ENCODE measurements around the gene DIO3. TPM values are rescaled to one million over a fixed set of nuclear protein-coding genes. Genes with fewer than 3 reads are reported as not detected.

DIO3 gene
- under 1 TPM in 1 of 2 donors, not detected in 1; 0.55 TPM for total RNA-seq

DNA sequence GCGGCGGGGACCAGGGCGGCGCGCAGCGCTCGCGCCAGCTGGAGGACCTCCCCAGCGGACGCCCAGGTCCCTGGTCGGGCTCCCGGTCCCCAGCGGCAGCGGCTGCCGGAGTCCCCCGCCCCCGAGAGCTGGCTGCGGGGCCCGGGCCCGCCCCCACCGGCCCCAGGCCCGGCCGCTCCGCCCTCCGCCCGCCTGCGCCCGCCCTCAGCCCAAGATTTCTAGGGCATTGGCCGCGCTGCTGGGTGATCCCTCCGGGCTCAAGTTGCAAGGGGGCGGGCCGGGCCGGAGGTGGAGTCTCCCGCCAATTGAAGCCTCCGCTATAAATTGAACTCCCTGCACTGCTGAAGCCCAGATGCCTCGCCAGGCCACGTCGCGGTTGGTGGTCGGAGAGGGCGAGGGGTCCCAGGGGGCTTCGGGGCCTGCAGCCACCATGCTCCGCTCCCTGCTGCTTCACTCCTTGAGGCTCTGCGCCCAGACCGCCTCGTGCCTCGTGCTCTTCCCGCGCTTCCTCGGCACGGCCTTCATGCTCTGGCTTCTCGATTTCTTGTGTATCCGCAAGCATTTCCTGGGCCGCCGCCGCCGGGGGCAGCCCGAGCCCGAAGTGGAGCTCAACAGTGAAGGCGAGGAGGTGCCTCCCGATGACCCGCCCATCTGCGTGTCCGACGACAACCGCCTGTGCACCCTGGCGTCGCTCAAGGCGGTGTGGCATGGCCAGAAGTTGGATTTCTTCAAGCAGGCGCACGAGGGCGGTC, at the start of gene DIO3:
TSS of gene DIO3 (plus strand) at position 351 of the 752 bp plus-strand sequence.
- Histone ChIP-seq H3K27ac (no peak within 1 kb of the TSS), H3K36me3 (no peaks in the 10 kb centered on the region), H3K4me3 (no peak within 1 kb of the TSS), H3K27me3 (peaks cover 0 to 36% of the 10 kb centered on the region in 2 donors), H3K4me1 (peaks cover 0 to 11% of the 10 kb centered on the region in 2 donors), H3K9me3 (peaks cover 11 to 20% of the 10 kb centered on the region in 2 donors)
- no peak for DNase-seq (ENCODE audit: low spot score)
- TF ChIP-seq, protein P1, sequence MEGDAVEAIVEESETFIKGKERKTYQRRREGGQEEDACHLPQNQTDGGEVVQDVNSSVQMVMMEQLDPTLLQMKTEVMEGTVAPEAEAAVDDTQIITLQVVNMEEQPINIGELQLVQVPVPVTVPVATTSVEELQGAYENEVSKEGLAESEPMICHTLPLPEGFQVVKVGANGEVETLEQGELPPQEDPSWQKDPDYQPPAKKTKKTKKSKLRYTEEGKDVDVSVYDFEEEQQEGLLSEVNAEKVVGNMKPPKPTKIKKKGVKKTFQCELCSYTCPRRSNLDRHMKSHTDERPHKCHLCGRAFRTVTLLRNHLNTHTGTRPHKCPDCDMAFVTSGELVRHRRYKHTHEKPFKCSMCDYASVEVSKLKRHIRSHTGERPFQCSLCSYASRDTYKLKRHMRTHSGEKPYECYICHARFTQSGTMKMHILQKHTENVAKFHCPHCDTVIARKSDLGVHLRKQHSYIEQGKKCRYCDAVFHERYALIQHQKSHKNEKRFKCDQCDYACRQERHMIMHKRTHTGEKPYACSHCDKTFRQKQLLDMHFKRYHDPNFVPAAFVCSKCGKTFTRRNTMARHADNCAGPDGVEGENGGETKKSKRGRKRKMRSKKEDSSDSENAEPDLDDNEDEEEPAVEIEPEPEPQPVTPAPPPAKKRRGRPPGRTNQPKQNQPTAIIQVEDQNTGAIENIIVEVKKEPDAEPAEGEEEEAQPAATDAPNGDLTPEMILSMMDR (IDR thresholded peaks at IDR 0.05): no peak

DNA sequence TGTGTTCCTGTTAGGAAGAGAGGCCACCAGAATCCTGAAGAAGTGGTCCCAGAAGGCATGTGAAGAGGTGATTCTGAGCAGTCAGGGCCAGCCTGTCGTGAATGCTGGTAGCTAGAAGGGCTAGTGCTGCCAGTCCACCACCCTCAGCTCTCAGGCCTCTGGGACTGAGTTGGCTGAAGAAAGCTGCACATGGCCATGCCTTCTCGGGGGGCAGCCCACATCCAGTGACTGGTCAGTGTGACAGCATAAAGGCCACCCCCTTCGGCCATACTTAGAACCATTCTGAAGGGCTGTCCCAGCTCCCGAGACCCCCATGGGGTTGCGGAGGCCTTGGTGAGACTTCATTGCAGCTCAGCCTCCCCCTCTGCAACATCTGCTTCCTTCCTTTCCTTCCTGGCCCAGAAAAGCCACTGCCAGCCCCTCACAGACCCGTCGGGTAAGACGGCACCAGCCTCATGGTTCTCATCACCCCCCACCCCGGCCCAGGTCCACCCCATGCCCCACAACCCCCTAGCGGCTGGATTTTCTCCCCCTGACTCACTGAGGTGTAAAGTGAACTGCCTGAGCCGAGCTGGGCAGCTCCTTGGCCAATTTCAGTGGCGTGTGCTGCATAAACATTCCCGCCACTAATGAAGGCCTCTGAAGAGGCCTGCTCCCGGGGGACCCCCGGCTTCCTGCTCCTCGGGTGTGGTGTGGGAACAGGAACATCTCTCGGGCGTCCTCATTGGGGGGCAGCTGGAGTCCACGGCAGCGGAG, 49.5 kb upstream of the DIO3 start:
- no peak overlapping the region for H3K27ac ChIP-seq
- no peaks in the 10 kb centered on the region for H3K27me3 ChIP-seq
- TF ChIP-seq, protein P1 (IDR thresholded peaks at IDR 0.05): no peak
- H3K4me1 ChIP-seq: no peaks in the 10 kb centered on the region
- H3K9me3 ChIP-seq: no peaks in the 10 kb centered on the region
- H3K36me3 ChIP-seq: no peaks in the 10 kb centered on the region
- no peak overlapping the region for H3K4me3 ChIP-seq
- no peak for DNase-seq (ENCODE audit: low spot score)

DNA sequence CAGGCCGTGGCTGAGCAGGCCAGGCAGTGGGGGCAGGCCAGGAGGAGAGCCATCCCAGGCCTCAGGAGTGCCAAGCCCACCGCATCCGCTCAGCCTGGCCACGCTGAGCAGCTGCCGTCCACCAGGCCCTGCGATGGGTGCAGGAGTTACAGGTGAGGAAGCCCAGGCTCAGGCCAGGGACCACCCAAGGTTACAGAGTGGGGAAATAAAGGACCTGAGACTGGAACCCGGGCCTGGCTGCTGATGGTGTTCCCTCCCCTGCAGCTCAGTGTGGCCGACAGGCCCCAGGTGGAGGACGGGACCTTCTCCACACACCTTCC, 49.0 kb upstream of the DIO3 start:
- no peaks in the 10 kb centered on the region for H3K4me1 ChIP-seq
- no peaks in the 10 kb centered on the region for H3K27me3 ChIP-seq
- no peaks in the 10 kb centered on the region for H3K9me3 ChIP-seq
- H3K36me3 ChIP-seq: no peaks in the 10 kb centered on the region
- DNase-seq (ENCODE audit: low spot score): no peak
- H3K4me3 ChIP-seq: no peak overlapping the region
- H3K27ac ChIP-seq: no peak overlapping the region
- TF ChIP-seq, protein P1 (IDR thresholded peaks at IDR 0.05): no peak

DNA sequence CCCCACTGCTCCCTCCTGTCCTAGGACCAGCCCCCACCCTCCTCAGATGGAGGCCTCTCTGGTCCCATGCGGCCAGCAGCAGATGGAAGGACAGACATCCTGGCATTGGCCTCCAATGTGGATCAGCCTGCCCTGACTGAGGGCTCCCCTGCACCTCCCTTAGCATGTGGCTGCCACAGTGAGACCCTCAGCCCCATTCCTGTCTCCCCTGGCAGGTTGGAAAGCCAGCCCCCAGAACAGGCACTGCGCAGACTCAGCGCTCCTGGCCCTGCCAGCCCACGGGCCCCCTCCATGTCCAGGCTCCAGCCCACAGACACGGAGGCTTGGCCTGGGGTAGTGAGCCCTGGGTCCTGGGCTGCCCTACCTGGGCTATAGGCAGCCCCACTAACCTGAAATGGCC, 47.2 kb upstream of the DIO3 start:
- DNase-seq (ENCODE audit: low spot score): no peak

DNA sequence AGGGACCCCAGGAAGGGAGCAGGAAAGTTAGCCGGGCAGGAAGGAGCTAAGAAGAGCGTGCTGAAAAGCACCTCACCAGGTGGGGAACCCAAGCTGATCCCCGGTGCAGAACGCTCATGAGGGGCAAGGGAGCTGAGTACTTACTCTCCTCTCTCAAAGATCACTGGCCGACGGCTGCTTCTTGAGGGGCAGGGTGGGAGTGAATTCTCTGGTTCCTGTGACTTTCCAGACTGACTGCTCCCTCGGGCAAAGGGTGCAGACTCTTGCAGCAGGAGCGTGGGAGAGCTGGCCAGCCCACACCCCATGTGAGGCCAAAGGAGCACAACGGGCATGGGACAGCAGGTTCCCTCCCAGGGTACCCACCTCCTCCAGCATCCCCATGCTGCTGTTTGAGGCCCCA, 44.9 kb upstream of the DIO3 start:
- DNase-seq (ENCODE audit: low spot score): no peak
- H3K36me3 ChIP-seq: no peaks in the 10 kb centered on the region
- no peaks in the 10 kb centered on the region for H3K4me1 ChIP-seq
- H3K27me3 ChIP-seq: no peaks in the 10 kb centered on the region
- TF ChIP-seq, protein P1 (IDR thresholded peaks at IDR 0.05): no peak
- H3K4me3 ChIP-seq: no peak overlapping the region
- H3K9me3 ChIP-seq: no peaks in the 10 kb centered on the region
- H3K27ac ChIP-seq: no peak overlapping the region

More for the DNA sequence above, 47.2 kb upstream of the DIO3 start:
- TF ChIP-seq, protein P1 (IDR thresholded peaks at IDR 0.05): no peak
- Histone ChIP-seq H3K36me3 (no peaks in the 10 kb centered on the region), H3K4me3 (no peak overlapping the region), H3K4me1 (no peaks in the 10 kb centered on the region), H3K27me3 (no peaks in the 10 kb centered on the region), H3K27ac (no peak overlapping the region), H3K9me3 (no peaks in the 10 kb centered on the region)
